A549 (cell line): Measurements from ENCODE around the gene OR10A5. TPM values are rescaled to one million over a fixed set of nuclear protein-coding genes. Genes with fewer than 3 reads are reported as not detected.
"Not testable (repeated sequence)": the region's sequence is repeated elsewhere in the genome, so short reads cannot be mapped to it uniquely, and the experiment has no call there.

Experiments used
- ATAC-seq, 2 experiments: fragments of 200-7000 bp in 1 of 2; fragments of >200 bp in 1 of 2; cut with Nextera tagmentation in 1 of 2; cut with Tn5 transposase in 1 of 2; 3 replicates each; pipeline versions ENCODE4 v1.8.0 to v1.9.1; 2018 to 2020; ENCODE audit warnings: mild to moderate bottlenecking in 1 of 2, moderate library complexity in 1 of 2
- CTCF ChIA-PET: fragments of 300-600 bp; sonication (Branson Sonifier 250); formaldehyde crosslinking; extraction: SDS; loops from one replicate; lab custom pipeline; 2021; ENCODE audit warnings: antibody characterized with exemption, inconsistent platforms; lab: Yijun Ruan, JAX
- POLR2A ChIA-PET: fragments of 350-600 bp; formaldehyde crosslinking; extraction: SDS; loops from one replicate; lab custom pipeline; 2021; ENCODE audit warnings: antibody characterized with exemption, inconsistent platforms; lab: Yijun Ruan, JAX
- DNase-seq, 2 experiments: peaks; one replicate each; pipeline versions ENCODE4 v3.0.0 to v3.0.0-alpha.2; 2011 to 2016; ENCODE audit warnings: low read depth in 1 of 2, low spot score in 1 of 2
- FAIRE-seq: peaks from 2 replicates; lab custom pipeline; 2011; peaks lifted over from hg19 to GRCh38; lab: Jason Lieb, UNC
- H3K27ac ChIP-seq, 2 experiments: fragments of >200 bp; sonication (Bioruptor Twin); formaldehyde crosslinking; 3 replicates each; pipeline ENCODE4 v1.5.1; 2016 to 2017
- H3K4me1 ChIP-seq: fragments of >200 bp; sonication (Bioruptor Twin); formaldehyde crosslinking; 3 replicates; pipeline ENCODE4 v1.6.1; 2016
- H3K4me2 ChIP-seq: fragments of >200 bp; sonication (Bioruptor Twin); formaldehyde crosslinking; 3 replicates; pipeline ENCODE4 v1.6.1; 2016
- H3K4me3 ChIP-seq: fragments of >200 bp; sonication (Bioruptor Twin); formaldehyde crosslinking; 3 replicates; pipeline ENCODE4 v1.5.1; 2016
- H3K9me3 ChIP-seq: fragments of >200 bp; sonication (Bioruptor Twin); formaldehyde crosslinking; 3 replicates; pipeline ENCODE4 v1.6.1; 2016
- BHLHE40 ChIP-seq: IDR thresholded peaks from 2 replicates; pipeline ENCODE4 v1.6.1; 2012; ENCODE audit warnings: low read depth, low read length, inconsistent platforms
- CEBPB ChIP-seq, 2 experiments: fragments of >200 bp in 1 of 2; sonication (Bioruptor Twin) in 1 of 2; formaldehyde crosslinking in 1 of 2; IDR thresholded peaks; 2 replicates each; pipeline ENCODE4 v1.6.1; 2012 to 2016
- FOSB ChIP-seq: fragments of 250-450 bp; sonication (Bioruptor Pico); IDR thresholded peaks from 2 replicates; pipeline ENCODE4 v1.5.0; 2020; ENCODE audit warnings: mild to moderate bottlenecking, moderate library complexity
- HDAC2 ChIP-seq: fragments of 200-600 bp; sonication (generic); IDR thresholded peaks from 2 replicates; pipeline ENCODE4 v1.6.1; 2016
- HOXB5 ChIP-seq: fragments of 250-450 bp; sonication (Bioruptor Pico); IDR thresholded peaks from 2 replicates; pipeline ENCODE4 v1.5.0; 2020; ENCODE audit warnings: mild to moderate bottlenecking, moderate library complexity
- KDM5A ChIP-seq: fragments of 200-600 bp; sonication (generic); IDR thresholded peaks from 2 replicates; pipeline ENCODE4 v1.6.1; 2016; ENCODE audit warnings: antibody characterized with exemption, mild to moderate bottlenecking
- MYC ChIP-seq: IDR thresholded peaks from 2 replicates; pipeline ENCODE4 v1.6.1; 2012; ENCODE audit warnings: mild to moderate bottlenecking, inconsistent platforms, low read length, improper control_type of control experiment, borderline replicate concordance
- NFE2L2 ChIP-seq: fragments of 150-350 bp; conservative IDR thresholded peaks from 2 replicates; pipeline ENCODE4 v1.6.1; 2014; ENCODE audit warnings: low read length
- POLR2A ChIP-seq: IDR thresholded peaks from 2 replicates; pipeline ENCODE4 v1.6.1; 2012; ENCODE audit warnings: mild to moderate bottlenecking, low read length
- POLR2AphosphoS2 ChIP-seq: conservative IDR thresholded peaks from 2 replicates; pipeline ENCODE4 v1.6.1; 2012; ENCODE audit warnings: low read length, improper control_type of control experiment, inconsistent platforms
- RFX5 ChIP-seq: fragments of 450-650 bp; IDR thresholded peaks from 2 replicates; pipeline ENCODE4 v1.7.1; 2014; ENCODE audit warnings: antibody characterized with exemption, mild to moderate bottlenecking, moderate library complexity
- SREBF2 ChIP-seq: fragments of 450-650 bp; IDR thresholded peaks from 2 replicates; pipeline ENCODE4 v1.6.1; 2014; ENCODE audit warnings: mild to moderate bottlenecking, moderate library complexity
- ZC3H11A ChIP-seq: fragments of 450-650 bp; IDR thresholded peaks from 2 replicates; pipeline ENCODE4 v1.6.1; 2014; ENCODE audit warnings: antibody characterized with exemption, mild to moderate bottlenecking
- ZFP36 ChIP-seq: fragments of 450-650 bp; IDR thresholded peaks from 2 replicates; pipeline ENCODE4 v1.6.1; 2014; ENCODE audit warnings: borderline replicate concordance; ENCODE audit not compliant: partially characterized antibody
- ZSCAN20 ChIP-seq: fragments of 250-450 bp; sonication (Bioruptor Pico); IDR thresholded peaks from 2 replicates; pipeline ENCODE4 v1.8.0; 2022; ENCODE audit warnings: mild to moderate bottlenecking, moderate library complexity
- WGBS: methylation state at CpG from one replicate; pipeline ENCODE4 v1.1.6; 2017; ENCODE audit errors: missing lambda C conversion rate; 5-methylcytosine and 5-hydroxymethylcytosine counted together
- polyA plus RNA-seq, 4 experiments: library from polyadenylated mRNA; depleted of rRNA in 3 of 4; stranded (reverse); fragments of >200 nt; fragmentation: RNase III in 1 of 4; extraction: RNeasy Plus Mini Kit Qiagen cat#74134 plus additional on column Dnase treatment in 1 of 4; gene quantifications; 2 replicates in 3 of 4; 3 replicates in 1 of 4; pipeline ENCODE4 v1.2.3, GENCODE V29; 2011 to 2017
- TF ChIP-seq, protein P1 (sequence below): fragments of 200-600 bp; sonication (generic); IDR thresholded peaks from 2 replicates; pipeline ENCODE4 v1.6.1; 2016; ENCODE audit warnings: antibody characterized with exemption, mild to moderate bottlenecking, moderate library complexity
- TF ChIP-seq, protein P2 (sequence below): fragments of >200 bp; sonication (Bioruptor Twin); formaldehyde crosslinking; IDR thresholded peaks from 3 replicates; pipeline ENCODE4 v1.5.1; 2016
- TF ChIP-seq, protein P3 (sequence below): IDR thresholded peaks from 2 replicates; pipeline ENCODE4 v1.6.1; 2012
- TF ChIP-seq, protein P4 (sequence below): fragments of 250-450 bp; sonication (Bioruptor Pico); IDR thresholded peaks from 2 replicates; pipeline ENCODE4 v1.5.0; 2021; ENCODE audit warnings: mild to moderate bottlenecking, moderate library complexity, borderline replicate concordance

The OR10A5 gene
- polyA plus RNA-seq, 2 of the 4 experiments (the other 2 are of a cell fraction): not detected

DNA sequence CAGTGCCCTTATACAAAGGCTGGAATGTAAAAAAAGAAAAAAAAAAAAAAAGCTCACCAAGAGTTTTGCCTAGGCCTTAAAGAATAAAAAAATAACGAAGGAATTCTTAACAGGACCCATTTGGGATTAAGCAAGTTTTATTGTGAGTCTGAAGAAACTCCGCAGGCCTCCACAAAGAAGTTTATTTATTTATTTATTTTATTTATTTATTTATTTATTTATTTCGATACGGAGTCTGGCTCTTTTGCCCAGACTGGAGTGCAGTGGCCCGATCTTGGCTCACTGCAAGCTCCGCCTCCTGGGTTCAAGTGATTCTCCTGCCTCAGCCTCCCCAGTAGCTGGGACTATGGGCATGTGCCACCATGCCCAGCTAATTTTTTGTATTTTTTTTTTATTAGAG lies 9.3 kb downstream of the OR10A5 start:
- H3K4me1 ChIP-seq, H3K27ac ChIP-seq, H3K4me2 ChIP-seq, ATAC-seq, H3K4me3 ChIP-seq, FAIRE-seq, H3K9me3 ChIP-seq, POLR2A ChIA-PET, DNase-seq: not testable (repeated sequence)
- CTCF ChIA-PET: interaction anchor here (0.6 kb wide), 1 partner anchor 501 kb away, joined by 4 read pairs; no protein-coding TSS in a partner anchor
- peak; percentile 18; the same call in 1 of the 2 replicates for TF ChIP-seq ZC3H11A
- WGBS: 61% methylated on average over 6 of the region's 6 CpGs

DNA sequence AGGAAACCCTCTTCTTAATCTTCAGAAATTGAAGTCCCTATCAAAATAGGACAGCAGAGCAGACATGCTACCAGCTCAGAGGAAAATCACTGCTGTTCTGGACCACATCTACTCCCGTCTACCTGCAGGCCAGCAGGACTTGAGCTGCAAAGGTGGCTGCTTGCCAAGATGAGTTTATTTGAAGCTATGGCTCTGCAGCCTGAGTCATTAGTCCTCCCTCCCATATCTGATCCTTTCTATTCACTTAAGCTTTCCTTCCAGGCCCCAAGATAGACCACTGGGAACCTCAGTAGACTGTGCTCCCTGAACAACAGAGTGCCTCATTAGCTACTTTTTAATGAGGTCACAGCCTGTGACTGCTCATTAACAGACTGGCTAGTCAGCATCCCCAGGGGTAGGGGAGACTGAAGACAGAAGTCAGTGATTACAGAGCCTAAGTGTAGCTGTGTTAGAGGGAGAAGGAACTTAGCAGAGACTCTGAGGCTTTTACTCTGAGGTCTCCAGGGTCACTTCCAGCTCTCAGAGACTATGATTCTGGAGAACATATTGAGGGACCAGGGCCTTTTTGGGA lies 10.6 kb downstream of the OR10A5 start:
- WGBS: 36% methylated on average over 1 of the region's 1 CpG
- FAIRE-seq (no peak), ATAC-seq (peak; percentile 36 to 47; a peak in 1 of 6 replicates), DNase-seq (peak in 1 of 2 experiments; percentile 3)
- H3K9me3 ChIP-seq: no peaks in the 10 kb centered on the region
- POLR2A ChIA-PET: no interaction called here
- no peak overlapping the region for H3K4me2 ChIP-seq
- no peak for TF ChIP-seq NFE2L2
- TF ChIP-seq ZFP36: no peak
- no peak for TF ChIP-seq SREBF2
- no peak for TF ChIP-seq CEBPB (IDR thresholded peaks at IDR 0.05)
- no peak for TF ChIP-seq HOXB5 (CRISPR knock-in tag)
- TF ChIP-seq, protein P1, sequence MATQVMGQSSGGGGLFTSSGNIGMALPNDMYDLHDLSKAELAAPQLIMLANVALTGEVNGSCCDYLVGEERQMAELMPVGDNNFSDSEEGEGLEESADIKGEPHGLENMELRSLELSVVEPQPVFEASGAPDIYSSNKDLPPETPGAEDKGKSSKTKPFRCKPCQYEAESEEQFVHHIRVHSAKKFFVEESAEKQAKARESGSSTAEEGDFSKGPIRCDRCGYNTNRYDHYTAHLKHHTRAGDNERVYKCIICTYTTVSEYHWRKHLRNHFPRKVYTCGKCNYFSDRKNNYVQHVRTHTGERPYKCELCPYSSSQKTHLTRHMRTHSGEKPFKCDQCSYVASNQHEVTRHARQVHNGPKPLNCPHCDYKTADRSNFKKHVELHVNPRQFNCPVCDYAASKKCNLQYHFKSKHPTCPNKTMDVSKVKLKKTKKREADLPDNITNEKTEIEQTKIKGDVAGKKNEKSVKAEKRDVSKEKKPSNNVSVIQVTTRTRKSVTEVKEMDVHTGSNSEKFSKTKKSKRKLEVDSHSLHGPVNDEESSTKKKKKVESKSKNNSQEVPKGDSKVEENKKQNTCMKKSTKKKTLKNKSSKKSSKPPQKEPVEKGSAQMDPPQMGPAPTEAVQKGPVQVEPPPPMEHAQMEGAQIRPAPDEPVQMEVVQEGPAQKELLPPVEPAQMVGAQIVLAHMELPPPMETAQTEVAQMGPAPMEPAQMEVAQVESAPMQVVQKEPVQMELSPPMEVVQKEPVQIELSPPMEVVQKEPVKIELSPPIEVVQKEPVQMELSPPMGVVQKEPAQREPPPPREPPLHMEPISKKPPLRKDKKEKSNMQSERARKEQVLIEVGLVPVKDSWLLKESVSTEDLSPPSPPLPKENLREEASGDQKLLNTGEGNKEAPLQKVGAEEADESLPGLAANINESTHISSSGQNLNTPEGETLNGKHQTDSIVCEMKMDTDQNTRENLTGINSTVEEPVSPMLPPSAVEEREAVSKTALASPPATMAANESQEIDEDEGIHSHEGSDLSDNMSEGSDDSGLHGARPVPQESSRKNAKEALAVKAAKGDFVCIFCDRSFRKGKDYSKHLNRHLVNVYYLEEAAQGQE: no peak
- no peak for TF ChIP-seq POLR2AphosphoS2
- TF ChIP-seq FOSB (CRISPR knock-in tag): no peak
- TF ChIP-seq BHLHE40: no peak
- TF ChIP-seq, protein P2, sequence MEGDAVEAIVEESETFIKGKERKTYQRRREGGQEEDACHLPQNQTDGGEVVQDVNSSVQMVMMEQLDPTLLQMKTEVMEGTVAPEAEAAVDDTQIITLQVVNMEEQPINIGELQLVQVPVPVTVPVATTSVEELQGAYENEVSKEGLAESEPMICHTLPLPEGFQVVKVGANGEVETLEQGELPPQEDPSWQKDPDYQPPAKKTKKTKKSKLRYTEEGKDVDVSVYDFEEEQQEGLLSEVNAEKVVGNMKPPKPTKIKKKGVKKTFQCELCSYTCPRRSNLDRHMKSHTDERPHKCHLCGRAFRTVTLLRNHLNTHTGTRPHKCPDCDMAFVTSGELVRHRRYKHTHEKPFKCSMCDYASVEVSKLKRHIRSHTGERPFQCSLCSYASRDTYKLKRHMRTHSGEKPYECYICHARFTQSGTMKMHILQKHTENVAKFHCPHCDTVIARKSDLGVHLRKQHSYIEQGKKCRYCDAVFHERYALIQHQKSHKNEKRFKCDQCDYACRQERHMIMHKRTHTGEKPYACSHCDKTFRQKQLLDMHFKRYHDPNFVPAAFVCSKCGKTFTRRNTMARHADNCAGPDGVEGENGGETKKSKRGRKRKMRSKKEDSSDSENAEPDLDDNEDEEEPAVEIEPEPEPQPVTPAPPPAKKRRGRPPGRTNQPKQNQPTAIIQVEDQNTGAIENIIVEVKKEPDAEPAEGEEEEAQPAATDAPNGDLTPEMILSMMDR: no peak
- TF ChIP-seq, protein P3, sequence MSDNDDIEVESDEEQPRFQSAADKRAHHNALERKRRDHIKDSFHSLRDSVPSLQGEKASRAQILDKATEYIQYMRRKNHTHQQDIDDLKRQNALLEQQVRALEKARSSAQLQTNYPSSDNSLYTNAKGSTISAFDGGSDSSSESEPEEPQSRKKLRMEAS: no peak
- CTCF ChIA-PET: no interaction called here
- H3K4me3 ChIP-seq: no peak overlapping the region
- no peaks in the 10 kb centered on the region for H3K4me1 ChIP-seq
- no peak overlapping the region for H3K27ac ChIP-seq

DNA sequence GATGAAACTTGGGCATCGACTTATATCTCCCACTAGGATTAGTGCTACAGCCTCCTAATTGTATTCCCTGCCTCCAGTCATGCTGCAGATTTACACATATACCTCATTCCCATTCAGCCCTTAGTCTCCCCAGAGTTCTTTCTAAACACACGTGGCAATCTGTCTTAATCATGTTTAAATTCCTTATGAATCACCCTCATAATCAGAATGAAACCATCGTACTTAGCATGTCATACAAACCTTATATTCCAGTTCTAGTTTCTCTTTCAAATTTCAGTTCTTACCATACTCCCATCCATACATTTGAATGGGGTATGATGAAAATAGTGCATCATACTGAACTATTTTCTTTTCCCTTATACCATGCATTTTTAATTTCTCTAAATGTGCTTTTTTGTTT lies 11.4 kb downstream of the OR10A5 start:
- H3K9me3 ChIP-seq: no peaks in the 10 kb centered on the region
- FAIRE-seq (no peak), DNase-seq (no peak), ATAC-seq (no peak)
- no peak overlapping the region for H3K4me3 ChIP-seq
- H3K4me1 ChIP-seq: no peaks in the 10 kb centered on the region
- H3K27ac ChIP-seq: no peak overlapping the region
- ChIA-PET POLR2A (no interaction called here), CTCF (no interaction called here)
- WGBS: 1% methylated on average over 3 of the region's 3 CpGs
- TF ChIP-seq MYC: no peak
- no peak for TF ChIP-seq POLR2AphosphoS2
- TF ChIP-seq, protein P4, sequence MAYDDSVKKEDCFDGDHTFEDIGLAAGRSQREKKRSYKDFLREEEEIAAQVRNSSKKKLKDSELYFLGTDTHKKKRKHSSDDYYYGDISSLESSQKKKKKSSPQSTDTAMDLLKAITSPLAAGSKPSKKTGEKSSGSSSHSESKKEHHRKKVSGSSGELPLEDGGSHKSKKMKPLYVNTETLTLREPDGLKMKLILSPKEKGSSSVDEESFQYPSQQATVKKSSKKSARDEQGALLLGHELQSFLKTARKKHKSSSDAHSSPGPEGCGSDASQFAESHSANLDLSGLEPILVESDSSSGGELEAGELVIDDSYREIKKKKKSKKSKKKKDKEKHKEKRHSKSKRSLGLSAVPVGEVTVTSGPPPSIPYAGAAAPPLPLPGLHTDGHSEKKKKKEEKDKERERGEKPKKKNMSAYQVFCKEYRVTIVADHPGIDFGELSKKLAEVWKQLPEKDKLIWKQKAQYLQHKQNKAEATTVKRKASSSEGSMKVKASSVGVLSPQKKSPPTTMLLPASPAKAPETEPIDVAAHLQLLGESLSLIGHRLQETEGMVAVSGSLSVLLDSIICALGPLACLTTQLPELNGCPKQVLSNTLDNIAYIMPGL (CRISPR knock-in tag): no peak
- TF ChIP-seq KDM5A: no peak
- no peak for TF ChIP-seq ZSCAN20 (CRISPR knock-in tag)
- no peak for TF ChIP-seq HDAC2
- no peak for TF ChIP-seq POLR2A
- no peak for TF ChIP-seq RFX5
- H3K4me2 ChIP-seq: no peak overlapping the region
